Stimulated activated CD8-positive, alpha-beta memory T cell treated with anti-CD3 and anti-CD28 coated beads, Interleukin-2, amount 100 ng/mL, for 48 hours (primary cell): ENCODE measurements around the gene CKS1B.
A peak's percentile ranks its signal among the peaks of the same experiment; 100 is the strongest.

ENCODE experiments used
- DNase-seq, 2 donors: peaks; one replicate each; pipeline ENCODE4 v3.0.0-alpha.2; 2020; ENCODE audit warnings: low read depth in 2 of 2

Gene CKS1B

GRCh38 chr1:155014709-155015508 lies 40.4 kb downstream of the CKS1B start:
- DNase-seq = no peak

GRCh38 chr1:155015527-155016230 lies 41.2 kb downstream of the CKS1B start:
- DNase-seq = no peak

GRCh38 chr1:155016231-155016831 lies 41.9 kb downstream of the CKS1B start:
- no peak for DNase-seq

- peak; percentile 83 to 86 for DNase-seq
Observed at GRCh38 chr1:155017041-155017945, 42.8 kb downstream of the CKS1B start.

GRCh38 chr1:155017946-155018316 lies 43.5 kb downstream of the CKS1B start:
- DNase-seq = no peak

- DNase-seq = no peak
Observed at GRCh38 chr1:155018617-155019348, 44.3 kb downstream of the CKS1B start.

GRCh38 chr1:155019377-155020245 lies 45.1 kb downstream of the CKS1B start:
- no peak for DNase-seq

GRCh38 chr1:155022136-155022926 lies 47.9 kb downstream of the CKS1B start:
- DNase-seq = no peak

GRCh38 chr1:155022927-155023236 lies 48.4 kb downstream of the CKS1B start:
- DNase-seq = no peak

GRCh38 chr1:155023627-155024026 lies 49.1 kb downstream of the CKS1B start:
- DNase-seq = no peak

GRCh38 chr1:155024315-155024714 lies 49.8 kb downstream of the CKS1B start:
- DNase-seq = no peak

- DNase-seq = no peak
Observed at GRCh38 chr1:155026154-155026553, 51.7 kb downstream of the CKS1B start.

- no peak for DNase-seq
Observed at GRCh38 chr1:155026588-155026987, 52.1 kb downstream of the CKS1B start.
